ENCODE results near the gene BTBD3. TPM values are rescaled to one million over a fixed set of nuclear protein-coding genes. Genes with fewer than 3 reads are reported as not detected.

BTBD3 gene
- total and polyA plus RNA-seq, 2 donors: 14.0 to 19.9 TPM

GRCh38 chr20:11906626-11907480, 10.8 kb upstream of the BTBD3 start:
- H3K4me1 ChIP-seq (ENCODE audit: control insufficient read depth in 2 of 2, insufficient read depth in 2 of 2, low read length in 2 of 2): peaks cover under 1 to 5% of the 10 kb centered on the region in 2 donors
- no peaks in the 10 kb centered on the region for H3K36me3 ChIP-seq (ENCODE audit: control insufficient read depth in 2 of 2, insufficient read depth in 2 of 2, low read length in 1 of 2)
- H3K4me3 ChIP-seq (ENCODE audit: low read length in 2 of 2): no peak overlapping the region
- H3K27ac ChIP-seq (ENCODE audit: low read depth in 1 of 2, low read length in 1 of 2): no peak overlapping the region
- WGBS: 94% methylated on average over 4 of the region's 4 CpGs
- DNase-seq (ENCODE audit: low read depth in 6 of 9, low spot score in 9 of 9): no peak
- no peaks in the 10 kb centered on the region for H3K9me3 ChIP-seq (ENCODE audit: control insufficient read depth in 2 of 2, insufficient read depth in 1 of 2, low read length in 1 of 2)
- H3K27me3 ChIP-seq (ENCODE audit: control insufficient read depth in 2 of 2, insufficient read depth in 1 of 2, low read length in 1 of 2): no peaks in the 10 kb centered on the region

- H3K27ac ChIP-seq (ENCODE audit: low read depth in 1 of 2, low read length in 1 of 2): no peak overlapping the region
- WGBS: 97% methylated on average over 4 of the region's 4 CpGs
- no peak for DNase-seq (ENCODE audit: low read depth in 6 of 9, low spot score in 9 of 9)
Observed at GRCh38 chr20:11907621-11908020, 10.1 kb upstream of the BTBD3 start.

GRCh38 chr20:11912013-11912658, 5.6 kb upstream of the BTBD3 start:
- Histone ChIP-seq H3K27ac (ENCODE audit: low read depth in 1 of 2, low read length in 1 of 2) (peak overlapping the region in 1 of 2 donors; percentile 36), H3K4me1 (ENCODE audit: control insufficient read depth in 2 of 2, insufficient read depth in 2 of 2, low read length in 2 of 2) (peaks cover 4 to 13% of the 10 kb centered on the region in 2 donors), H3K36me3 (ENCODE audit: control insufficient read depth in 2 of 2, insufficient read depth in 2 of 2, low read length in 1 of 2) (no peaks in the 10 kb centered on the region), H3K27me3 (ENCODE audit: control insufficient read depth in 2 of 2, insufficient read depth in 1 of 2, low read length in 1 of 2) (no peaks in the 10 kb centered on the region), H3K4me3 (ENCODE audit: low read length in 2 of 2) (no peak overlapping the region), H3K9me3 (ENCODE audit: control insufficient read depth in 2 of 2, insufficient read depth in 1 of 2, low read length in 1 of 2) (no peaks in the 10 kb centered on the region)
- 79% methylated on average over 4 of the region's 4 CpGs for WGBS
- DNase-seq (ENCODE audit: low read depth in 6 of 9, low spot score in 9 of 9): peak in 3 of 9 donors; percentile 27 to 61 (median 41)

More at GRCh38 chr20:11907621-11908020, 10.1 kb upstream of the BTBD3 start:
- H3K4me3 ChIP-seq (ENCODE audit: low read length in 2 of 2): no peak overlapping the region
- H3K36me3 ChIP-seq (ENCODE audit: control insufficient read depth in 2 of 2, insufficient read depth in 2 of 2, low read length in 1 of 2): no peaks in the 10 kb centered on the region
- H3K4me1 ChIP-seq (ENCODE audit: control insufficient read depth in 2 of 2, insufficient read depth in 2 of 2, low read length in 2 of 2): peaks cover 4 to 13% of the 10 kb centered on the region in 2 donors
- H3K27me3 ChIP-seq (ENCODE audit: control insufficient read depth in 2 of 2, insufficient read depth in 1 of 2, low read length in 1 of 2): no peaks in the 10 kb centered on the region
- H3K9me3 ChIP-seq (ENCODE audit: control insufficient read depth in 2 of 2, insufficient read depth in 1 of 2, low read length in 1 of 2): no peaks in the 10 kb centered on the region

- Histone ChIP-seq H3K4me3 (ENCODE audit: low read length in 2 of 2) (no peak overlapping the region), H3K27me3 (ENCODE audit: control insufficient read depth in 2 of 2, insufficient read depth in 1 of 2, low read length in 1 of 2) (no peaks in the 10 kb centered on the region), H3K36me3 (ENCODE audit: control insufficient read depth in 2 of 2, insufficient read depth in 2 of 2, low read length in 1 of 2) (no peaks in the 10 kb centered on the region), H3K27ac (ENCODE audit: low read depth in 1 of 2, low read length in 1 of 2) (peak overlapping the region in 1 of 2 donors; percentile 36), H3K4me1 (ENCODE audit: control insufficient read depth in 2 of 2, insufficient read depth in 2 of 2, low read length in 2 of 2) (peaks cover 4 to 12% of the 10 kb centered on the region in 2 donors), H3K9me3 (ENCODE audit: control insufficient read depth in 2 of 2, insufficient read depth in 1 of 2, low read length in 1 of 2) (no peaks in the 10 kb centered on the region)
- 95% methylated on average over 4 of the region's 4 CpGs for WGBS
- no peak for DNase-seq (ENCODE audit: low read depth in 6 of 9, low spot score in 9 of 9)
Observed at GRCh38 chr20:11912659-11913415, 4.9 kb upstream of the BTBD3 start.

GRCh38 chr20:11918391-11918845, 725 bp downstream of the BTBD3 start:
- H3K4me1 ChIP-seq (ENCODE audit: control insufficient read depth in 2 of 2, insufficient read depth in 2 of 2, low read length in 2 of 2): peaks cover 10% of the 10 kb centered on the region in 2 donors
- H3K27me3 ChIP-seq (ENCODE audit: control insufficient read depth in 2 of 2, insufficient read depth in 1 of 2, low read length in 1 of 2): no peaks in the 10 kb centered on the region
- WGBS: 60% methylated on average over 5 of the region's 5 CpGs
- H3K27ac ChIP-seq (ENCODE audit: low read depth in 1 of 2, low read length in 1 of 2): peak overlapping the region; percentile 3 to 45
- H3K4me3 ChIP-seq (ENCODE audit: low read length in 2 of 2): peak overlapping the region; percentile 25 to 30
- H3K9me3 ChIP-seq (ENCODE audit: control insufficient read depth in 2 of 2, insufficient read depth in 1 of 2, low read length in 1 of 2): no peaks in the 10 kb centered on the region
- DNase-seq (ENCODE audit: low read depth in 6 of 9, low spot score in 9 of 9): no peak
- H3K36me3 ChIP-seq (ENCODE audit: control insufficient read depth in 2 of 2, insufficient read depth in 2 of 2, low read length in 1 of 2): peaks cover 7 to 16% of the 10 kb centered on the region in 2 donors

- H3K27me3 ChIP-seq (ENCODE audit: control insufficient read depth in 2 of 2, insufficient read depth in 1 of 2, low read length in 1 of 2): no peaks in the 10 kb centered on the region
- peak in 3 of 9 donors; percentile 21 to 56 (median 26) for DNase-seq (ENCODE audit: low read depth in 6 of 9, low spot score in 9 of 9)
- H3K9me3 ChIP-seq (ENCODE audit: control insufficient read depth in 2 of 2, insufficient read depth in 1 of 2, low read length in 1 of 2): no peaks in the 10 kb centered on the region
- H3K4me3 ChIP-seq (ENCODE audit: low read length in 2 of 2): peak overlapping the region; percentile 25 to 36
- peak overlapping the region in 1 of 2 donors; percentile 45 for H3K27ac ChIP-seq (ENCODE audit: low read depth in 1 of 2, low read length in 1 of 2)
- WGBS: 27% methylated on average over 8 of the region's 8 CpGs
- peaks cover 7 to 21% of the 10 kb centered on the region in 2 donors for H3K36me3 ChIP-seq (ENCODE audit: control insufficient read depth in 2 of 2, insufficient read depth in 2 of 2, low read length in 1 of 2)
- peaks cover 10% of the 10 kb centered on the region in 2 donors for H3K4me1 ChIP-seq (ENCODE audit: control insufficient read depth in 2 of 2, insufficient read depth in 2 of 2, low read length in 2 of 2)
Observed at GRCh38 chr20:11918981-11919380, 1.3 kb downstream of the BTBD3 start.

- peaks cover 7 to 21% of the 10 kb centered on the region in 2 donors for H3K36me3 ChIP-seq (ENCODE audit: control insufficient read depth in 2 of 2, insufficient read depth in 2 of 2, low read length in 1 of 2)
- H3K27ac ChIP-seq (ENCODE audit: low read depth in 1 of 2, low read length in 1 of 2): peak overlapping the region in 1 of 2 donors; percentile 45
- no peak for DNase-seq (ENCODE audit: low read depth in 6 of 9, low spot score in 9 of 9)
- peak overlapping the region; percentile 25 to 36 for H3K4me3 ChIP-seq (ENCODE audit: low read length in 2 of 2)
- no peaks in the 10 kb centered on the region for H3K27me3 ChIP-seq (ENCODE audit: control insufficient read depth in 2 of 2, insufficient read depth in 1 of 2, low read length in 1 of 2)
- H3K4me1 ChIP-seq (ENCODE audit: control insufficient read depth in 2 of 2, insufficient read depth in 2 of 2, low read length in 2 of 2): peaks cover 10% of the 10 kb centered on the region in 2 donors
- H3K9me3 ChIP-seq (ENCODE audit: control insufficient read depth in 2 of 2, insufficient read depth in 1 of 2, low read length in 1 of 2): no peaks in the 10 kb centered on the region
- 93% methylated on average over 8 of the region's 8 CpGs for WGBS
Observed at GRCh38 chr20:11919581-11919980, 1.9 kb downstream of the BTBD3 start.

- no peak overlapping the region for H3K4me3 ChIP-seq (ENCODE audit: low read length in 2 of 2)
- DNase-seq (ENCODE audit: low read depth in 6 of 9, low spot score in 9 of 9): no peak
- H3K27ac ChIP-seq (ENCODE audit: low read depth in 1 of 2, low read length in 1 of 2): no peak overlapping the region
- peaks cover 10% of the 10 kb centered on the region in 2 donors for H3K4me1 ChIP-seq (ENCODE audit: control insufficient read depth in 2 of 2, insufficient read depth in 2 of 2, low read length in 2 of 2)
- WGBS: 95% methylated on average over 1 of the region's 1 CpG
- no peaks in the 10 kb centered on the region for H3K27me3 ChIP-seq (ENCODE audit: control insufficient read depth in 2 of 2, insufficient read depth in 1 of 2, low read length in 1 of 2)
- H3K36me3 ChIP-seq (ENCODE audit: control insufficient read depth in 2 of 2, insufficient read depth in 2 of 2, low read length in 1 of 2): peaks cover 7 to 21% of the 10 kb centered on the region in 2 donors
- no peaks in the 10 kb centered on the region for H3K9me3 ChIP-seq (ENCODE audit: control insufficient read depth in 2 of 2, insufficient read depth in 1 of 2, low read length in 1 of 2)
Observed at GRCh38 chr20:11920083-11920482, 2.4 kb downstream of the BTBD3 start.

All from thymus (tissue), 11 donors.